Endothelial cell of umbilical vein (primary cell): ENCODE data around the gene IFI44L. TPM values are rescaled to one million over a fixed set of nuclear protein-coding genes. Genes with fewer than 3 reads are reported as not detected.

Experiments used
- BruUV-seq: library from RNA; stranded (reverse); fragments of 400-500 nt; replicated peaks from 2 replicates; lab custom pipeline; 2021; lab: Mats Ljungman, UMichigan
- CTCF ChIA-PET: fragments of 300-600, 350-600 bp; sonication (Branson Sonifier 250); formaldehyde crosslinking; loops from one replicate; lab custom pipeline; 2021; ENCODE audit warnings: antibody characterized with exemption, inconsistent platforms; lab: Charles Lee
- POLR2A ChIA-PET: fragments of 300-600, 350-600 bp; sonication (Branson Sonifier 250); formaldehyde crosslinking; loops from one replicate; lab custom pipeline; 2021; ENCODE audit warnings: antibody characterized with exemption, inconsistent platforms; lab: Charles Lee
- DNase-seq: peaks from one replicate; pipeline ENCODE4 v3.0.0-alpha.2; 2011; ENCODE audit warnings: low read depth, low spot score
- FAIRE-seq: peaks from 2 replicates; lab custom pipeline; 2011; peaks lifted over from hg19 to GRCh38; lab: Jason Lieb, UNC
- H2AFZ ChIP-seq: 2 replicates; pipeline ENCODE4 v1.6.0; 2012; ENCODE audit warnings: low read depth, low read length, control low read depth, inconsistent platforms
- H3K27ac ChIP-seq: 2 replicates; pipeline ENCODE4 v1.5.1; 2011; ENCODE audit warnings: low read depth, mild to moderate bottlenecking, control low read depth, low read length, moderate library complexity; ENCODE audit not compliant: insufficient read depth
- H3K27me3 ChIP-seq, 2 experiments: 2 replicates each; pipeline versions ENCODE4 v1.6.0 to v1.6.1; 2011; ENCODE audit warnings: low read length in 2 of 2, mixed read lengths in 1 of 2; ENCODE audit not compliant: control insufficient read depth in 2 of 2, insufficient read depth in 2 of 2
- H3K36me3 ChIP-seq, 2 experiments: 2 replicates in 1 of 2; 3 replicates in 1 of 2; pipeline ENCODE4 v1.5.1; 2011; ENCODE audit warnings: low read length in 2 of 2, mild to moderate bottlenecking in 1 of 2, moderate library complexity in 1 of 2; ENCODE audit not compliant: control insufficient read depth in 2 of 2, insufficient read depth in 2 of 2; ENCODE audit errors: extremely low read depth in 1 of 2
- H3K4me1 ChIP-seq: 3 replicates; pipeline ENCODE4 v1.5.1; 2011; ENCODE audit warnings: mild to moderate bottlenecking, low read length; ENCODE audit not compliant: control insufficient read depth, insufficient read depth; ENCODE audit errors: extremely low read depth
- H3K4me2 ChIP-seq: 2 replicates; pipeline ENCODE4 v1.6.1; 2011; ENCODE audit warnings: low read length, control low read depth, mixed read lengths; ENCODE audit not compliant: insufficient read depth
- H3K4me3 ChIP-seq, 3 experiments: fragments of 200-600 bp in 1 of 3; sonication (generic), shearing (Covaris generic) in 1 of 3; replicated peaks in 1 of 3; 2 replicates each; pipeline ENCODE4 v1.5.1; 2011 to 2016; ENCODE audit warnings: control low read depth in 3 of 3, low read length in 3 of 3, mild to moderate bottlenecking in 2 of 3, inconsistent platforms in 1 of 3, low read depth in 1 of 3, moderate library complexity in 1 of 3; ENCODE audit not compliant: insufficient read depth in 1 of 3
- H3K79me2 ChIP-seq: 2 replicates; pipeline ENCODE4 v1.6.0; 2012; ENCODE audit warnings: low read length, inconsistent platforms; ENCODE audit not compliant: control insufficient read depth, insufficient read depth
- H3K9ac ChIP-seq: replicated peaks from 2 replicates; pipeline ENCODE3; 2011; ENCODE audit warnings: low read length, control low read depth; ENCODE audit not compliant: insufficient read depth; ENCODE audit errors: extremely low read depth
- H3K9me1 ChIP-seq: replicated peaks from 3 replicates; pipeline ENCODE4 v1.6.0; 2011; ENCODE audit warnings: mild to moderate bottlenecking, low read length; ENCODE audit not compliant: control insufficient read depth, insufficient read depth; ENCODE audit errors: extremely low read depth
- H3K9me3 ChIP-seq: replicated peaks from 2 replicates; pipeline ENCODE4 v1.5.1; 2012; ENCODE audit warnings: low read length, inconsistent platforms; ENCODE audit not compliant: control insufficient read depth, insufficient read depth
- H4K20me1 ChIP-seq: replicated peaks from 2 replicates; pipeline ENCODE3; 2011; ENCODE audit warnings: mild to moderate bottlenecking, low read length; ENCODE audit not compliant: control insufficient read depth, insufficient read depth; ENCODE audit errors: extremely low read depth
- CTCF ChIP-seq, 2 donors: IDR thresholded peaks; 1 replicate in 1 of 2; 2 replicates in 1 of 2; pipeline ENCODE4 v1.5.1; 2011; ENCODE audit warnings: low read length in 2 of 2, mild to moderate bottlenecking in 2 of 2, moderate library complexity in 2 of 2, control low read depth in 1 of 2, inconsistent platforms in 1 of 2, low read depth in 1 of 2; ENCODE audit not compliant: insufficient read depth in 1 of 2; ENCODE audit errors: extremely low read depth in 1 of 2
- EZH2 ChIP-seq: IDR thresholded peaks from 2 replicates; pipeline ENCODE4 v1.6.1; 2012; ENCODE audit warnings: borderline replicate concordance, low read depth, mild to moderate bottlenecking, moderate library complexity, low read length, inconsistent platforms; ENCODE audit not compliant: severe bottlenecking
- FOS ChIP-seq: IDR thresholded peaks from 2 replicates; pipeline ENCODE4 v1.6.1; 2011; ENCODE audit warnings: mild to moderate bottlenecking, low read length, moderate library complexity, borderline replicate concordance; ENCODE audit not compliant: insufficient read depth
- GATA2 ChIP-seq: IDR thresholded peaks from 2 replicates; pipeline ENCODE4 v1.7.0; 2011; ENCODE audit warnings: low read depth, mild to moderate bottlenecking, moderate library complexity, mixed read lengths, low read length; ENCODE audit not compliant: insufficient read length, insufficient read depth
- JUN ChIP-seq: IDR thresholded peaks from 2 replicates; pipeline ENCODE4 v1.6.1; 2011; ENCODE audit warnings: borderline replicate concordance, low read depth; ENCODE audit not compliant: insufficient read length, insufficient read depth
- MAX ChIP-seq: IDR thresholded peaks from 2 replicates; pipeline ENCODE4 v1.6.1; 2011; ENCODE audit not compliant: insufficient read depth, insufficient read length
- MYC ChIP-seq: IDR thresholded peaks from one replicate; pipeline ENCODE4 v1.6.1; 2011; ENCODE audit warnings: mild to moderate bottlenecking, low read depth, low read length
- POLR2A ChIP-seq: IDR thresholded peaks from 2 replicates; pipeline ENCODE4 v1.6.1; 2012; ENCODE audit warnings: low read depth, mild to moderate bottlenecking, control low read depth, low read length
- POLR2AphosphoS5 ChIP-seq: IDR thresholded peaks from 2 replicates; pipeline ENCODE4 v1.6.1; 2012; ENCODE audit warnings: low read depth, mild to moderate bottlenecking, control low read depth, low read length, moderate library complexity; ENCODE audit not compliant: insufficient read depth
- dilution Hi-C: fragments of 300-500 bp; cut with MboI; formaldehyde crosslinking; loops from one replicate; pipeline ENCODE4 v1.15.0; 2019; ENCODE audit warnings: low sequenced_read_pairs; ENCODE audit not compliant: extremely low pct_ligation_motif_present
- intact Hi-C: fragments of 100-400 bp; cut with micrococcal nuclease; formaldehyde crosslinking; loops from one replicate; pipeline ENCODE4 v1.10.0; 2022
- polyA plus RNA-seq, 4 experiments: library from polyadenylated mRNA; depleted of rRNA in 3 of 4; stranded (reverse) in 3 of 4; unstranded in 1 of 4; fragments of >200 nt; gene quantifications; 2 replicates each; pipeline versions ENCODE4 v1.2.1 to v1.2.3, GENCODE V29; 2011 to 2012; ENCODE audit warnings: missing spikeins in 1 of 4
- total RNA-seq: library from RNA; stranded (reverse); gene quantifications from 2 replicates; pipeline ENCODE4 v1.2.3, GENCODE V29; 2021

IFI44L gene
- total and polyA plus RNA-seq, 2 donors (not counting 3 experiments of a cell fraction or from before 2014, with no cell fraction given), result 2.8 to 2.9 TPM

- H3K36me3 ChIP-seq, result no peaks in the 10 kb centered on the region
- no peaks in the 10 kb centered on the region for H3K9me3 ChIP-seq
- intact Hi-C loops, result no loop called here
- dilution Hi-C loops, result no loop called here
- H3K27me3 ChIP-seq, result no peaks in the 10 kb centered on the region
- no peak overlapping the region for H2AFZ ChIP-seq
- H3K4me1 ChIP-seq, result no peaks in the 10 kb centered on the region
- H3K4me3 ChIP-seq, result no peak overlapping the region
- CTCF ChIA-PET, result no interaction called here
- TF ChIP-seq EZH2 (no peak), MYC (no peak), MAX (no peak), GATA2 (no peak), FOS (no peak), JUN (no peak), CTCF (IDR thresholded peaks at IDR 0.05; ENCODE audit: extremely low read depth in 1 of 2, insufficient read depth in 1 of 2, low read depth in 1 of 2, low read length in 2 of 2) (no peak), POLR2AphosphoS5 (no peak), POLR2A (no peak)
- H4K20me1 ChIP-seq, result no peaks in the 10 kb centered on the region
- POLR2A ChIA-PET, result no interaction called here
- no peaks in the 10 kb centered on the region for H3K9me1 ChIP-seq
- FAIRE-seq, result no peak
- H3K4me2 ChIP-seq, result no peak overlapping the region
- no peaks in the 10 kb centered on the region for H3K79me2 ChIP-seq
- no peak for DNase-seq
- BruUV-seq, result no TSS peak
- H3K27ac ChIP-seq, result no peak overlapping the region
- H3K9ac ChIP-seq, result no peak overlapping the region
These were observed 48.2 kb downstream of the IFI44L start for GRCh38 chr1:78668427-78668826.
